ENCODE data around the gene RBM7. TPM values are rescaled to one million over a fixed set of nuclear protein-coding genes. Genes with fewer than 3 reads are reported as not detected.

The RBM7 gene, protein sequence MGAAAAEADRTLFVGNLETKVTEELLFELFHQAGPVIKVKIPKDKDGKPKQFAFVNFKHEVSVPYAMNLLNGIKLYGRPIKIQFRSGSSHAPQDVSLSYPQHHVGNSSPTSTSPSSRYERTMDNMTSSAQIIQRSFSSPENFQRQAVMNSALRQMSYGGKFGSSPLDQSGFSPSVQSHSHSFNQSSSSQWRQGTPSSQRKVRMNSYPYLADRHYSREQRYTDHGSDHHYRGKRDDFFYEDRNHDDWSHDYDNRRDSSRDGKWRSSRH
- 64.7 and 68.2 TPM in 2 replicates for total RNA-seq

DNA sequence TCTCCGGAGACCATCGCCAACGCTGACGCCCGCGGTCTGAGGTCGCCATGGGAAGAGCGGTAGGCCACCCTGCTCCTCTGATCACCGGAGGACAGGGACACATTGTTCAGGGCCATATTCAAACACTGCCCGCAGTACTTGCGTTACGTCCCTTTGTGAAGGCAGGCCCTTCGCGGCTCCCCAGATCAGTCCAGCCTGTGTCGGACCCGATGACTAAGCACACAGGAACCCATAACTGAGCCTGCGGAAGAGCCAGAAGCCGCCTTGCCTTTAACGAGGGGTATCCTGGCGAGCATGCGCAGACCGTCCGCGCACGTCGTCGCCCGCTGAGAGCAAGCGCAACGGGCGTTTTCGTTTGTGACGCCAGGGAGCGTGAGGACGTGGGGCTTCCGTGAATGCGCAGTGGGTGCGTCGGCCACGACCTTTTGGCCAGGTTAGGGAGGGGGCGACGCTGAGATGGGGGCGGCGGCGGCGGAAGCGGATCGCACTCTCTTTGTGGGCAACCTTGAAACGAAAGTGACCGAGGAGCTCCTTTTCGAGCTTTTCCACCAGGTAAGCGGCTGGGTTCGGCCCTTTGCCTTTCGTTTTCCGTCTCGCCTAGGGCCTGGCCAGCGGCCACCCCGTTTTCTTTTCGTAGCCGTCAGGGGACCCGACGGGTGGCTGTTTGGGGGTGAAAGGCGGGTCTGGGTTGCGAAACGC, at the start of gene RBM7, which contains the start of gene C11orf71:
TSS of gene RBM7 (plus strand) at position 451 of the 699 bp plus-strand sequence. CDS start at position 457, 6 bp downstream.
TSS of gene C11orf71 (minus strand) at position 296 of the 699 bp plus-strand sequence. CDS start at position 116, 180 bp downstream.

DNA sequence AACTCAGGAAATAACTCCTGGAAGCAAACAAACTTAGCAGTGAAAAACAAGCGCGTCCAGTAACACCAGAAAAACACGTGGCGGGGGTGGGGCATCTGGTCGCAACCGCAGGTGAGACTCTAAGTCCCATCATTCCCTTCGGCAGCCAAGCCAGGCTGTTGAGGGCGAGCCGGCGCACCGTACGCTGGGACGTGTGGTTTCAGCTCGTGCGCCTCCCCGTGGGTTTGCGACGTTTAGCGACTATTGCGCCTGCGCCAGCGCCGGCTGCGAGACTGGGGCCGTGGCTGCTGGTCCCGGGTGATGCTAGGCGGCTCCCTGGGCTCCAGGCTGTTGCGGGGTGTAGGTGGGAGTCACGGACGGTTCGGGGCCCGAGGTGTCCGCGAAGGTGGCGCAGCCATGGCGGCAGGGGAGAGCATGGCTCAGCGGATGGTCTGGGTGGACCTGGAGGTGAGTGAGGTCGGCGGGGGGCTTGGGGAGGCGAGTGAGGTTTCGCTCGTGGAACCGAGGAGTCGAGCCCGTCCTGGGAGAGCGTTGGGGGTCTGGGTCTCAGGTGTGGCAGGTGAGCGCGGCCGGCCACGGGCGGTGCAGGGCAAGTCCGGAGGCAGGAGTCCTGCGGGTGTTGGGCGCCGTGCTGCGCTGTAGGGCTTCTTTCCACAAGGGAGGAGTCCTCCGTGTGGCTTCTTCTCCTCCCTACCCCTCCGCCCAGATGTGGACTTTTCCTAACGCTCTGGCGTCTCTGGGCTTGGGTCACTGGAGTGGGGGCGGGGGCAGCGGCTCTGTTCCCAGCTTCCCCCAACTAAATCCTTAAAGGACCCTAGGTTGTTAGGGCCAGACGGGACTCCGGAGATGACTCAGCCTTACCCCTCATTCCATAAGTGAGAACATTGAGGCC, 39.0 kb downstream of the RBM7 start, which contains the start of gene REXO2:
TSS of gene REXO2 (plus strand) at position 239 of the 892 bp plus-strand sequence. CDS start at position 301, 62 bp downstream.

Other genes starting within 250 kb of the RBM7 start
- gene NNMT, start 104.3 kb upstream of the RBM7 start, total RNA-seq = 52.1 and 145 TPM in 2 replicates
- 5.7 and 7.2 TPM in 2 replicates for gene C11orf71, start 155 bp upstream of the RBM7 start, total RNA-seq
- 126 and 165 TPM in 2 replicates for gene REXO2, start 38.8 kb downstream of the RBM7 start, total RNA-seq
- gene NXPE1, start 159.2 kb downstream of the RBM7 start, total RNA-seq = not detected in 2 replicates
- not detected in 2 replicates for gene NXPE4, start 195.1 kb downstream of the RBM7 start, total RNA-seq